ACC112 (cell line): Measurements from ENCODE around the gene FBXO36.
A peak's percentile ranks its signal among the peaks of the same experiment; 100 is the strongest.
"Not testable (repeated sequence)": the region's sequence is repeated elsewhere in the genome, so short reads cannot be mapped to it uniquely, and the experiment has no call there.

Source experiments
- H2AFZ ChIP-seq: fragments of 200-600 bp; sonication (generic); one replicate; pipeline ENCODE4 v1.6.0; 2017; ENCODE audit warnings: antibody characterized with exemption, low read length; ENCODE audit not compliant: unreplicated experiment
- H3K27ac ChIP-seq: fragments of 200-600 bp; sonication (generic); 2 replicates; pipeline ENCODE4 v1.5.1; 2014; ENCODE audit warnings: low read depth, mild to moderate bottlenecking, antibody characterized with exemption, low read length, moderate library complexity
- H3K27me3 ChIP-seq: fragments of 200-600 bp; sonication (generic); 2 replicates; pipeline ENCODE4 v1.6.1; 2014; ENCODE audit warnings: mild to moderate bottlenecking, antibody characterized with exemption, low read length, moderate library complexity, mixed read lengths; ENCODE audit not compliant: insufficient read depth
- H3K36me3 ChIP-seq: fragments of 200-600 bp; sonication (generic); 2 replicates; pipeline ENCODE4 v1.6.1; 2016; ENCODE audit warnings: mild to moderate bottlenecking, antibody characterized with exemption, low read length, moderate library complexity, mixed read lengths; ENCODE audit not compliant: insufficient read depth
- H3K4me1 ChIP-seq: fragments of 200-600 bp; sonication (generic); one replicate; pipeline ENCODE4 v1.6.1; 2016; ENCODE audit warnings: low read length, mixed read lengths; ENCODE audit not compliant: insufficient read depth, unreplicated experiment, control insufficient read depth
- H3K4me3 ChIP-seq: fragments of 200-600 bp; sonication (generic); 2 replicates; pipeline ENCODE4 v1.5.1; 2014; ENCODE audit warnings: mild to moderate bottlenecking, low read depth, low read length
- H3K79me2 ChIP-seq: fragments of 200-600 bp; sonication (generic); one replicate; pipeline ENCODE4 v1.6.0; 2016; ENCODE audit warnings: low read length; ENCODE audit not compliant: control insufficient read depth, unreplicated experiment, insufficient read depth

FBXO36 gene

GRCh38 chr2:229931241-229931640, 8.9 kb downstream of the FBXO36 start:
- no peak overlapping the region for H3K4me3 ChIP-seq

GRCh38 chr2:229937537-229937936, 15.2 kb downstream of the FBXO36 start:
- H3K4me1 ChIP-seq = no peaks in the 10 kb centered on the region
- H2AFZ ChIP-seq = no peak overlapping the region
- H3K79me2 ChIP-seq = no peaks in the 10 kb centered on the region
- H3K27ac ChIP-seq = no peak overlapping the region
- H3K36me3 ChIP-seq = peaks cover 16% of the 10 kb centered on the region; the same call in 1 of the 2 replicates
- no peaks in the 10 kb centered on the region for H3K27me3 ChIP-seq
- no peak overlapping the region for H3K4me3 ChIP-seq

More at GRCh38 chr2:229931241-229931640, 8.9 kb downstream of the FBXO36 start:
- H2AFZ ChIP-seq = no peak overlapping the region
- H3K27ac ChIP-seq = no peak overlapping the region
- peaks cover 12% of the 10 kb centered on the region; the same call in 1 of the 2 replicates for H3K36me3 ChIP-seq
- H3K79me2 ChIP-seq = peaks cover 3% of the 10 kb centered on the region
- H3K4me1 ChIP-seq = peaks cover 19% of the 10 kb centered on the region
- no peaks in the 10 kb centered on the region for H3K27me3 ChIP-seq

- Histone ChIP-seq H3K27me3 (no peaks in the 10 kb centered on the region), H3K27ac (no peak overlapping the region), H3K4me3 (no peak overlapping the region), H3K4me1 (no peaks in the 10 kb centered on the region), H3K79me2 (no peaks in the 10 kb centered on the region), H3K36me3 (peaks cover 4% of the 10 kb centered on the region; the same call in 1 of the 2 replicates), H2AFZ (no peak overlapping the region)
Measured at GRCh38 chr2:229942671-229943070, 20.4 kb downstream of the FBXO36 start.

GRCh38 chr2:229943171-229943570, 20.9 kb downstream of the FBXO36 start:
- Histone ChIP-seq H2AFZ (no peak overlapping the region), H3K79me2 (no peaks in the 10 kb centered on the region), H3K27me3 (no peaks in the 10 kb centered on the region), H3K4me1 (no peaks in the 10 kb centered on the region), H3K27ac (no peak overlapping the region), H3K36me3 (peaks cover 4% of the 10 kb centered on the region; the same call in 1 of the 2 replicates), H3K4me3 (no peak overlapping the region)

- Histone ChIP-seq H3K4me3 (no peak overlapping the region), H3K4me1 (no peaks in the 10 kb centered on the region), H3K36me3 (peaks cover 4% of the 10 kb centered on the region; the same call in 1 of the 2 replicates), H3K27ac (no peak overlapping the region), H3K27me3 (no peaks in the 10 kb centered on the region), H3K79me2 (no peaks in the 10 kb centered on the region), H2AFZ (no peak overlapping the region)
Measured at GRCh38 chr2:229943770-229944449, 21.6 kb downstream of the FBXO36 start.

GRCh38 chr2:229945975-229946374, 23.7 kb downstream of the FBXO36 start:
- no peak overlapping the region for H3K27ac ChIP-seq
- no peaks in the 10 kb centered on the region for H3K4me1 ChIP-seq
- no peak overlapping the region for H2AFZ ChIP-seq
- H3K4me3 ChIP-seq = no peak overlapping the region
- no peaks in the 10 kb centered on the region for H3K79me2 ChIP-seq
- H3K36me3 ChIP-seq = no peaks in the 10 kb centered on the region
- no peaks in the 10 kb centered on the region for H3K27me3 ChIP-seq

- no peaks in the 10 kb centered on the region for H3K79me2 ChIP-seq
- no peaks in the 10 kb centered on the region for H3K4me1 ChIP-seq
- H3K27me3 ChIP-seq = no peaks in the 10 kb centered on the region
- no peak overlapping the region for H2AFZ ChIP-seq
- no peak overlapping the region for H3K27ac ChIP-seq
- no peaks in the 10 kb centered on the region for H3K36me3 ChIP-seq
- no peak overlapping the region for H3K4me3 ChIP-seq
Measured at GRCh38 chr2:229947544-229947943, 25.2 kb downstream of the FBXO36 start.

GRCh38 chr2:229952256-229952835, 30.0 kb downstream of the FBXO36 start:
- Histone ChIP-seq H3K27me3 (no peaks in the 10 kb centered on the region), H3K4me1 (no peaks in the 10 kb centered on the region), H3K27ac (no peak overlapping the region), H2AFZ (no peak overlapping the region), H3K79me2 (no peaks in the 10 kb centered on the region), H3K4me3 (no peak overlapping the region), H3K36me3 (no peaks in the 10 kb centered on the region)

GRCh38 chr2:229955663-229956062, 33.4 kb downstream of the FBXO36 start:
- Histone ChIP-seq H3K79me2 (no peaks in the 10 kb centered on the region), H3K27ac (no peak overlapping the region), H2AFZ (no peak overlapping the region), H3K36me3 (no peaks in the 10 kb centered on the region), H3K27me3 (no peaks in the 10 kb centered on the region), H3K4me1 (no peaks in the 10 kb centered on the region), H3K4me3 (no peak overlapping the region)

GRCh38 chr2:229956491-229956890, 34.2 kb downstream of the FBXO36 start:
- Histone ChIP-seq H3K79me2 (no peaks in the 10 kb centered on the region), H3K4me1 (no peaks in the 10 kb centered on the region), H3K27me3 (no peaks in the 10 kb centered on the region), H3K4me3 (no peak overlapping the region), H2AFZ (no peak overlapping the region), H3K27ac (no peak overlapping the region), H3K36me3 (no peaks in the 10 kb centered on the region)

- not testable (repeated sequence) for H3K4me1 ChIP-seq, H3K79me2 ChIP-seq, H2AFZ ChIP-seq, H3K27me3 ChIP-seq, H3K36me3 ChIP-seq, H3K4me3 ChIP-seq
- 0 out of 2 replicates have a peak overlapping the region, but pooled peaks have one; percentile 8 for H3K27ac ChIP-seq
Measured at GRCh38 chr2:229963596-229963995, 41.3 kb downstream of the FBXO36 start.
